CD4-positive, CD25-positive, alpha-beta regulatory T cell (primary cell): ENCODE results near the gene INMT. TPM values are rescaled to one million over a fixed set of nuclear protein-coding genes. Genes with fewer than 3 reads are reported as not detected.
A peak's percentile ranks its signal among the peaks of the same experiment; 100 is the strongest.

ENCODE experiments used
- ATAC-seq, 2 donors: fragments of 150-1000 bp; cut with Tn5 transposase; one replicate each; pipeline ENCODE4 v1.10.0; 2021; ENCODE audit warnings: low read depth in 2 of 2, moderate number of reproducible peaks in 2 of 2, moderate library complexity in 1 of 2
- DNase-seq, 3 donors: peaks; one replicate each; pipeline versions ENCODE4 v3.0.0 to v3.0.0-alpha.2; 2012 to 2022; ENCODE audit warnings: mixed read lengths in 1 of 3
- H3K27ac ChIP-seq: one replicate; pipeline ENCODE4 v1.7.0; 2013; ENCODE audit warnings: mild to moderate bottlenecking, low read length; ENCODE audit not compliant: insufficient read depth, poor library complexity, severe bottlenecking
- H3K27me3 ChIP-seq: one replicate; pipeline ENCODE4 v1.7.0; 2013; ENCODE audit warnings: low read length; ENCODE audit not compliant: control insufficient read depth, insufficient read depth
- H3K36me3 ChIP-seq: one replicate; pipeline ENCODE4 v1.7.0; 2013; ENCODE audit warnings: mild to moderate bottlenecking, low read length, moderate library complexity; ENCODE audit not compliant: control insufficient read depth, insufficient read depth
- H3K4me1 ChIP-seq: 2 replicates; pipeline ENCODE4 v1.7.0; 2013; ENCODE audit warnings: mild to moderate bottlenecking, low read length; ENCODE audit not compliant: insufficient read depth, control insufficient read depth, poor library complexity, severe bottlenecking
- H3K4me3 ChIP-seq: one replicate; pipeline ENCODE4 v1.7.0; 2013; ENCODE audit warnings: low read depth, mild to moderate bottlenecking, low read length, moderate library complexity
- H3K9me3 ChIP-seq, 2 experiments: 1 replicate in 1 of 2; 2 replicates in 1 of 2; pipeline ENCODE4 v1.7.0; 2013; ENCODE audit warnings: low read length in 2 of 2, mild to moderate bottlenecking in 1 of 2, moderate library complexity in 1 of 2; ENCODE audit not compliant: control insufficient read depth in 2 of 2
- H3K27ac Mint-ChIP-seq, 3 donors: one replicate each; pipeline ENCODE4 v1.8.0; 2020 to 2022; ENCODE audit warnings: mild to moderate bottlenecking in 3 of 3, mixed read lengths in 3 of 3, moderate library complexity in 2 of 3
- H3K27me3 Mint-ChIP-seq: one replicate; pipeline ENCODE4 v1.8.0; 2022; ENCODE audit warnings: mild to moderate bottlenecking, mixed read lengths
- H3K36me3 Mint-ChIP-seq: one replicate; pipeline ENCODE4 v1.8.0; 2020; ENCODE audit warnings: mixed read lengths
- H3K4me1 Mint-ChIP-seq, 4 donors: one replicate each; pipeline ENCODE4 v1.8.0; 2020 to 2022; ENCODE audit warnings: mixed read lengths in 4 of 4, mild to moderate bottlenecking in 1 of 4
- H3K4me3 Mint-ChIP-seq, 4 donors: one replicate each; pipeline ENCODE4 v1.8.0; 2020 to 2022; ENCODE audit warnings: mild to moderate bottlenecking in 4 of 4, mixed read lengths in 4 of 4, moderate library complexity in 3 of 4
- H3K9me3 Mint-ChIP-seq, 7 donors: one replicate each; pipeline ENCODE4 v1.8.0; 2020 to 2022; ENCODE audit warnings: mixed read lengths in 7 of 7, mild to moderate bottlenecking in 3 of 7, moderate library complexity in 2 of 7
- polyA plus RNA-seq, 4 donors: library from polyadenylated mRNA; unstranded; fragments of 300-500 nt; fragmentation: Illumina TruSeq; gene quantifications; one replicate each; pipeline ENCODE4 v1.2.3, GENCODE V29; 2021
- total RNA-seq: library from RNA; stranded (reverse); gene quantifications from one replicate; pipeline ENCODE4 v1.2.3, GENCODE V29; 2022

The INMT gene
- total and polyA plus RNA-seq, 5 donors from 2014 or later = 0.14 to 0.16 TPM; not detected in 3

- no peaks in the 10 kb centered on the region for H3K27me3 Mint-ChIP-seq
- no peak overlapping the region for H3K4me3 Mint-ChIP-seq
- no peaks in the 10 kb centered on the region for H3K36me3 ChIP-seq
- H3K27me3 ChIP-seq = no peaks in the 10 kb centered on the region
- H3K4me1 Mint-ChIP-seq = no peaks in the 10 kb centered on the region
- no peak overlapping the region for H3K4me3 ChIP-seq
- H3K9me3 Mint-ChIP-seq = no peaks in the 10 kb centered on the region
- H3K36me3 Mint-ChIP-seq = peaks cover 4% of the 10 kb centered on the region
- no peaks in the 10 kb centered on the region for H3K4me1 ChIP-seq
- ATAC-seq (no peak), DNase-seq (no peak)
- no peak overlapping the region for H3K27ac Mint-ChIP-seq
- no peak overlapping the region for H3K27ac ChIP-seq
- H3K9me3 ChIP-seq = no peaks in the 10 kb centered on the region
Measured at GRCh38 chr7:30789334-30789711, 37.4 kb downstream of the INMT start.

DNA sequence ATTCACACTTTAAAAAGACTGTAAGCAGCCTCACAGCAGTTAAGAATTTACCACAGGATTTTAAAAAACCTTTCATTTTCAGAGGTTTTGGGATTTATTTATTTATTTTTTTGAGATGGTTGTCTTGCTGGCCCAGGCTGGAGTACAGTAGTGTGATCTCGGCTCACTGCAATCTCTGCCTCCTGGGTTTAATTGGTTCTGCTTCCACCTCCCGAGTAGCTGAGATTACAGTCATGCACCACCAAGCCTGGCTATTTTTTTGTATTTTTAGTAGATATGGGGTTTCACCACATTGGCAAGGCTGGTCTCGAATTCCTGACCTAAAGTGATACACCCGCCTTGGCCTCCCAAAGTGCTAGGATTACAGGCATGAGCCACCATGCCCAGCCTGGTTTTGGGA lies 38.4 kb downstream of the INMT start:
- peaks cover 4% of the 10 kb centered on the region for H3K36me3 Mint-ChIP-seq
- no peaks in the 10 kb centered on the region for H3K27me3 ChIP-seq
- no peak overlapping the region for H3K4me3 ChIP-seq
- DNase-seq (no peak), ATAC-seq (no peak)
- no peak overlapping the region for H3K27ac ChIP-seq
- H3K4me1 Mint-ChIP-seq = no peaks in the 10 kb centered on the region
- H3K27ac Mint-ChIP-seq = peak overlapping the region in 1 of 3 donors; percentile 29
- no peaks in the 10 kb centered on the region for H3K9me3 ChIP-seq
- H3K9me3 Mint-ChIP-seq = no peaks in the 10 kb centered on the region
- no peaks in the 10 kb centered on the region for H3K4me1 ChIP-seq
- no peak overlapping the region for H3K4me3 Mint-ChIP-seq
- H3K27me3 Mint-ChIP-seq = no peaks in the 10 kb centered on the region
- no peaks in the 10 kb centered on the region for H3K36me3 ChIP-seq

DNA sequence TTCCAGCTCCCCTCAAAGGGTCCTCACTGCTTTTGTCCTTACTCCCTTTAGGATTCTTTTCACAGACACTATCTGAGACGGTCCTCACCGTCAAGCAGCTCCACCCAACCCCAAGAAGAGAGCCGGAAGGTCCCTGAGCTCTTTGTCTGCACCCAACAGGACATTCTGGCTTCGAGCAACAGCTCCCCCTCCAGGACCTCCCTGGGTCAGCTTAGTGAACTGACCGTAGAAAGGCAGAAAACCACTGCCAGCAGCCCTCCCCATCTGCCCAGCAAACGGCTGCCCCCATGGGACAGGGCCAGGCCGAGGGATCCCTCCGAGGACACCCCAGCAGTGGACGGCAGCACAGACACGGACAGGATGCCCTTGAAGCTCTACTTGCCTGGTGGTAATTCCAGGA lies 39.2 kb downstream of the INMT start:
- DNase-seq (no peak), ATAC-seq (no peak)
- H3K27ac ChIP-seq = no peak overlapping the region
- peaks cover 4% of the 10 kb centered on the region for H3K36me3 Mint-ChIP-seq
- no peaks in the 10 kb centered on the region for H3K27me3 Mint-ChIP-seq
- no peaks in the 10 kb centered on the region for H3K9me3 Mint-ChIP-seq
- no peak overlapping the region for H3K4me3 Mint-ChIP-seq
- no peaks in the 10 kb centered on the region for H3K36me3 ChIP-seq
- no peaks in the 10 kb centered on the region for H3K9me3 ChIP-seq
- no peaks in the 10 kb centered on the region for H3K4me1 ChIP-seq
- H3K27me3 ChIP-seq = no peaks in the 10 kb centered on the region
- H3K4me3 ChIP-seq = no peak overlapping the region
- H3K27ac Mint-ChIP-seq = no peak overlapping the region
- H3K4me1 Mint-ChIP-seq = peaks cover 0 to 3% (median under 1%) of the 10 kb centered on the region in 4 donors

- H3K9me3 ChIP-seq = no peaks in the 10 kb centered on the region
- H3K27ac ChIP-seq = no peak overlapping the region
- H3K27me3 ChIP-seq = no peaks in the 10 kb centered on the region
- no peak overlapping the region for H3K4me3 ChIP-seq
- ATAC-seq (no peak), DNase-seq (no peak)
- H3K27me3 Mint-ChIP-seq = no peaks in the 10 kb centered on the region
- peaks cover 0 to 13% (median 5%) of the 10 kb centered on the region in 4 donors for H3K4me1 Mint-ChIP-seq
- no peak overlapping the region for H3K4me3 Mint-ChIP-seq
- H3K27ac Mint-ChIP-seq = peak overlapping the region in 2 of 3 donors; percentile 7 to 9
- no peaks in the 10 kb centered on the region for H3K36me3 Mint-ChIP-seq
- no peaks in the 10 kb centered on the region for H3K36me3 ChIP-seq
- no peaks in the 10 kb centered on the region for H3K4me1 ChIP-seq
- H3K9me3 Mint-ChIP-seq = no peaks in the 10 kb centered on the region
Measured at GRCh38 chr7:30795161-30795948, 43.4 kb downstream of the INMT start.

DNA sequence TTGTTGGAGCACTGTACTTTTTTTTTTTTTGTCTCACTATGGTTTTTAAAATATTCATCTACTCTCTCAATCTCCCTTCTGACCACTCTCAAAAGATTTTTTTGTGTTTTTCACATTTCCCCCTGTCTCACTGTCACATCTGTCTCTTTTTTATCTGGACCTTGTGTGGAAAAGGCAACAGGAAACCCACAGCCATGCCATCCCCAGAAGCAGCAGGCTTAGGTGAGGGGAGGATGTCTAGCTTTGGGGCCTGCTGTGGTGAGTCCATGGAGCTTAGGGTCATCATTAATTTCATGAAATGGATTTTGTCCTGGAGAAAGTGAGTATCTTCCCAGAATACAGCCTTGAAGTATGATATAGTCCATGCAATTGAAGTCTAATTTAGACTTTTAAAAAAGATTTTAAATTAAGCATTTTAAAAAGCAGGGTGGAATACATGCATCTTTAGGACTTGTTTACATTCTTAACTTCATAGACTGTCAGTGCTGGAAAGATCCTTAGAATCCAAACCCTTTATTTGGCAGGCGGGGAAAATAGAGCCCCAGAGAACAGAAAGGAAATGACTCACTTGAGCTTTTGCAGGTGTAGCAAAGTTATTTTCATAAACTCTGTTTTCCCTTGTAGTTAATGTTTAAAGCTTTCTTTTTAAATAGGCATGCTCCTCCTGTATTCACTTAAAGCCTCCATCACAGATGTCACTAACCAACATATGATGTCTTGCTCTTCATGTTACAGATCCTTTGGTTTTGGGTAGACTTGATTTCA lies 44.4 kb downstream of the INMT start:
- Mint-ChIP-seq H3K4me1 (peaks cover 0 to 13% (median 5%) of the 10 kb centered on the region in 4 donors), H3K27me3 (no peaks in the 10 kb centered on the region), H3K27ac (peak overlapping the region in 2 of 3 donors; percentile 7 to 9), H3K4me3 (no peak overlapping the region), H3K36me3 (no peaks in the 10 kb centered on the region), H3K9me3 (no peaks in the 10 kb centered on the region)
- Histone ChIP-seq H3K4me1 (no peaks in the 10 kb centered on the region), H3K27me3 (no peaks in the 10 kb centered on the region), H3K4me3 (no peak overlapping the region), H3K9me3 (no peaks in the 10 kb centered on the region), H3K36me3 (no peaks in the 10 kb centered on the region), H3K27ac (no peak overlapping the region)
- DNase-seq (peak in 1 of 3 donors; percentile 24), ATAC-seq (no peak)

GRCh38 chr7:30797176-30798040 lies 45.5 kb downstream of the INMT start:
- Histone ChIP-seq H3K27me3 (no peaks in the 10 kb centered on the region), H3K9me3 (no peaks in the 10 kb centered on the region), H3K36me3 (no peaks in the 10 kb centered on the region), H3K4me3 (no peak overlapping the region), H3K4me1 (no peaks in the 10 kb centered on the region), H3K27ac (no peak overlapping the region)
- no peak for DNase-seq
- Mint-ChIP-seq H3K27ac (peak overlapping the region in 1 of 3 donors; percentile 42), H3K27me3 (no peaks in the 10 kb centered on the region), H3K4me1 (peaks cover 0 to 13% (median 5%) of the 10 kb centered on the region in 4 donors), H3K36me3 (no peaks in the 10 kb centered on the region), H3K9me3 (no peaks in the 10 kb centered on the region), H3K4me3 (no peak overlapping the region)
- ATAC-seq = no peak

GRCh38 chr7:30799206-30799975 lies 47.5 kb downstream of the INMT start:
- H3K4me1 Mint-ChIP-seq = peaks cover 0 to 13% (median 5%) of the 10 kb centered on the region in 4 donors
- ATAC-seq (no peak), DNase-seq (no peak)
- H3K27ac ChIP-seq = no peak overlapping the region
- H3K9me3 Mint-ChIP-seq = no peaks in the 10 kb centered on the region
- H3K36me3 Mint-ChIP-seq = no peaks in the 10 kb centered on the region
- no peaks in the 10 kb centered on the region for H3K36me3 ChIP-seq
- no peaks in the 10 kb centered on the region for H3K27me3 ChIP-seq
- no peaks in the 10 kb centered on the region for H3K27me3 Mint-ChIP-seq
- H3K9me3 ChIP-seq = no peaks in the 10 kb centered on the region
- H3K27ac Mint-ChIP-seq = no peak overlapping the region
- H3K4me3 Mint-ChIP-seq = no peak overlapping the region
- H3K4me1 ChIP-seq = no peaks in the 10 kb centered on the region
- no peak overlapping the region for H3K4me3 ChIP-seq
